PC-3 (cell line): ENCODE results near the gene HDGFL2.

Source experiments
- EZH2 ChIP-seq: fragments of 300-600 bp; sonication (generic); IDR thresholded peaks from one replicate; pipeline ENCODE4 v1.6.1; 2017; ENCODE audit warnings: antibody characterized with exemption, mild to moderate bottlenecking, low read length; ENCODE audit not compliant: unreplicated experiment
- TF ChIP-seq, protein P1 (sequence below): fragments of 300-600 bp; sonication (generic); conservative IDR thresholded peaks from 2 replicates; pipeline ENCODE4 v1.5.1; 2017; ENCODE audit warnings: antibody characterized with exemption, low read depth, mild to moderate bottlenecking, low read length

DNA sequence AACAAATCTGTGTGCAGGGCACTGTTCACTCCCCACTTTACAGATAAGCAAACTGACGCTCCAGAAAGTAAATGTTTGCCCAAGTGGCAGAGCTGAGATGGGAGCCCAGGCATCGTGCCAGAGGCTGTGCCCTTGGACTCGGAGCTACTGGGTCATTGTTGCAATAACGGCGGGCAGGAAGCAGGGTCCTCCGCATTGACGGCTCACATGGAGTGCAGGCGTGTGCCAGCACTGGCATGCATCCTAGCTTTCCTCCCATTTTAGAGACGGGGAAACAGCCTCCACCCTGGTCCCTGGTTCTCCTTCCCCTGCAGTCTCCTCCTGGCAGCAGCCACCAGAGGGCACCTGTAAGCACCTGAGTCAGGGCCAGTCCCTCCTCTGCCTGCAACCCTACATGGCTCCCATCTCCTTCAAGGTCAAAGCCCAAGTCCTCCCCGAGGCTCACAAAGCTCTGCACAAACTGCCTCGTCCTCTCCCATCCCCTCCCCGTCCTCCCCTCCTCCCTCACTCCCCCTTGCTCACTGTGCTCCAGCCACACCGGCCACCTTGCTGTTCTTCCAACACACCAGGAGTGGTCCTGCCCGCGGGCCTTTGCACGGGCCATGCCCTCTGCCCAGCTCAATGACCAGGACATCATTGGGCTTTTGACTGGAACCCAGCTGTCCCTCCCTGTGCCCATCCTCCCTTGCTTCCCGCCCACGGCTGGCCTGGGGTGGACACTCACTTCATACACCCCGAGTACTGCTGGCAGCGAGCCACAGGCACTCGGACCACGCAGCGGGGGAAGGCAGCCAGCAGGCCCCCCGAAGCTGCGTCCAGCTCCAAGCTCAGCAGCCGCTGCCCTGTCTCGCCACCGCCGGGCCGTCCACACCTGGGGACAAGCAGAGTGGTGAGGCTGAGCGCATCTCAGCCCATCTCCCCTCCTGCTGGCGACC, 75.5 kb downstream of the HDGFL2 start:
- TF ChIP-seq, protein P1, sequence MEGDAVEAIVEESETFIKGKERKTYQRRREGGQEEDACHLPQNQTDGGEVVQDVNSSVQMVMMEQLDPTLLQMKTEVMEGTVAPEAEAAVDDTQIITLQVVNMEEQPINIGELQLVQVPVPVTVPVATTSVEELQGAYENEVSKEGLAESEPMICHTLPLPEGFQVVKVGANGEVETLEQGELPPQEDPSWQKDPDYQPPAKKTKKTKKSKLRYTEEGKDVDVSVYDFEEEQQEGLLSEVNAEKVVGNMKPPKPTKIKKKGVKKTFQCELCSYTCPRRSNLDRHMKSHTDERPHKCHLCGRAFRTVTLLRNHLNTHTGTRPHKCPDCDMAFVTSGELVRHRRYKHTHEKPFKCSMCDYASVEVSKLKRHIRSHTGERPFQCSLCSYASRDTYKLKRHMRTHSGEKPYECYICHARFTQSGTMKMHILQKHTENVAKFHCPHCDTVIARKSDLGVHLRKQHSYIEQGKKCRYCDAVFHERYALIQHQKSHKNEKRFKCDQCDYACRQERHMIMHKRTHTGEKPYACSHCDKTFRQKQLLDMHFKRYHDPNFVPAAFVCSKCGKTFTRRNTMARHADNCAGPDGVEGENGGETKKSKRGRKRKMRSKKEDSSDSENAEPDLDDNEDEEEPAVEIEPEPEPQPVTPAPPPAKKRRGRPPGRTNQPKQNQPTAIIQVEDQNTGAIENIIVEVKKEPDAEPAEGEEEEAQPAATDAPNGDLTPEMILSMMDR: peak; percentile 71
- TF ChIP-seq EZH2: no peak
